HG03460 (cell line): ENCODE data around the gene PITX3.
"Not testable (repeated sequence)": the region's sequence is repeated elsewhere in the genome, so short reads cannot be mapped to it uniquely, and the experiment has no call there.

Source experiments
- ATAC-seq: cut with Tn5 transposase; IDR thresholded peaks from one replicate; pipeline ENCODE4 v1.9.1; 2021; ENCODE audit not compliant: unreplicated experiment

PITX3 gene

DNA sequence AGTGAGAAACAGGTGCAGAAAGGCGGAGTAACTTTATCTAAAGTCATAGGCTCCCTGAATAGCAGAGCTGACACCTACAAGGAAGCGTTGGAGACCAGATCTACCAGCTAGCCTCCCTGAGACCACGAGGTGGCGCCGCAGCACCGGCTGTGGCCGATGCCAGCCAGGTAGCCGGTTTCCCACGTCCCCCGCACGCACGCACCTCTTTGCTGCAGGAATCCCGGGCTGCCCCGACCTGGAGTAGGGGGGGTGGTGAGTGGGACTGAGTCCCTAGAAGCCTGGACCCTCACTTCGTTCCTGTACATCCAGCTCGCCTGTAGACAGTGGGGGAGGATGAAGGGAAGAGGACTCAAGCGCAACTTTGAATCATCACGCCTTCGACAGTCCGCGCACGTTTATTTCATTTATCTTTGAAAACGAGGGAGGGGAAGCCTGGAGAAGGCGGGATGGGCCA is 11.5 kb downstream of the PITX3 start:
- ATAC-seq: no peak

DNA sequence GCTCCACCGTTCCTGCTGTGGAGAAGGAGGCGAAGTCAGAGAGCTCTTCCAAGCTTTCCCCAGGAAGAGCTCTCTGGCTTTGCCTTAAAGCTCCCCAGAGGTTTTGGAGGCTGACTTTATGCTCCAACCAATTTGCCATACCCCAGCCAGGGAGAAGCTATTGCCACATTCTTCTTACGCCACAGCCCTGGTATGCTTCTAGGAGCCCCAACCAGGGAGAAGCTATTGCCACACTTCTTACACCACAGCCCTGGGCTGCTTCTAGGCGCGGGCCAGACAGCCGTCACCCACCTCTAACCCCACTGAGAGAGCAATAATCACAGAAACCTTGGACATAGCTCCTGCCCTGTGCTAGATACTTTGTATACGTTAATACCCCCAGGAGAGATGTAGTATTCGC is 14.3 kb downstream of the PITX3 start:
- no peak for ATAC-seq

GRCh38 chr10:102226542-102226870 is 14.8 kb downstream of the PITX3 start:
- no peak for ATAC-seq

DNA sequence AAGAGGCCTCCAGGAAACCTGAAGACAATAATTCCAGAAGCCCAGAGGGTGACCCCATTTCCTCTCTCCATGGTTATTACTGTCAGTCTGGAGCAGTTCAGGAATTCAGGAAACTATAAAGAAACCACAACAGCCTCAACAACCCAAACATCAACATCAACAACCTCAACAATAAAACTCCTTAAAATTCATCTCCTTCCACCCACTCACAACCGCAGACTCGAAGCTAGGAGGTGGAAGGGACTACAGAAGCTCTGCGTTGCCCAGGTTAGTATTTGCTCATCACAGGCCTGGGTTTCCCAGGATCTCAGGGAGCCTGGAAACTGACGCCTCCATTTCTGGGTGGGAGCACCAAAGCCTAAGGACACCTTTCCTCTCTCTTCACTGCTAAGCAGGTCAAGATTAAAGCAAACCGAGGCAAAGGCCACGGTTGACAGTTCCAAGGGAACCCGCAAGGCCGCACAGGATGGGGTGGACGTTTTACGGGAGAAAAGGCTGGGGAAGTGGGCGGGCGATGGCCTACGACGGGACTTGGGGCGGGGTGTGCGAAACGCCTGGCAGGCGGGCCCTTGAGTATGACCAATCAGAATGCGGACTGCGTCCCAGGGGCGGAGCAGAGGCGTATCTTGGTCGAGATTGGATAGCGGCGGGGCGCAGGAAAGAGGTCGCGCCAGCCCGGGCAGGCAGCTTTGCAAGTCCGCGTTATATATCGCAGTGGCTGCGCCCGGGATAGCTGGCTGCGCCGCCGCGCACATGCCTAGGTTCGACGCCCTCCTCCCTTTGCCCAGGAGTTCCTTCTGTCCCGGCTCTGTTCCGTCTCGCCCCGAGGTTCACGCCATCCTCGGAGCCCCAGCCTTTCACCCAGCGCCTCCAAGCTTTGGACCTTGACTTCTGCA is 15.4 kb downstream of the PITX3 start, which contains the start of gene ELOVL3:
ELOVL3 (plus strand) TSS at position 654 of the 896 bp plus-strand sequence. CDS start 250 bp downstream, outside the sequence.
- peak; percentile 86 for ATAC-seq

DNA sequence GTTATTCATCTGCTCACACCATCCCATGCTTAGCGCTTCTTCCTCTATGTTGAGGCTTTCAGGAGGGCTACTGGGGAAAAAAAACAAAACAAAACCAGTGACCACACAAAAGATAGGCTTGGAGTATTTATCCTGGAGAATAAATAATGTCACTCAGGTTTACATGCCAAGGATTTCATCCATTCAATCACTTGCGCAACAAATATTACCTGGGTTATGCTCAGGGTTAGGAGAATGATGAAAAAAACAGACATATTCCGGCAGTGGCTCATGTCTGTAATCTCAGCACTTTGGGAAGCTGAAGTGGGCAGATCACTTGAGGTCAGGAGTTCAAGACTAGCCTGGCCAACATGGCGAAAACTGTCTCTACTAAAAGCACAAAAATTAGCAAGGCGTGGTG is 18.5 kb downstream of the PITX3 start:
- no peak for ATAC-seq

GRCh38 chr10:102220612-102221011 is 20.7 kb downstream of the PITX3 start:
- no peak for ATAC-seq

- no peak for ATAC-seq
These were observed 21.9 kb downstream of the PITX3 start for GRCh38 chr10:102219370-102219769.

GRCh38 chr10:102213599-102213998 is 27.7 kb downstream of the PITX3 start:
- ATAC-seq: not testable (repeated sequence)

DNA sequence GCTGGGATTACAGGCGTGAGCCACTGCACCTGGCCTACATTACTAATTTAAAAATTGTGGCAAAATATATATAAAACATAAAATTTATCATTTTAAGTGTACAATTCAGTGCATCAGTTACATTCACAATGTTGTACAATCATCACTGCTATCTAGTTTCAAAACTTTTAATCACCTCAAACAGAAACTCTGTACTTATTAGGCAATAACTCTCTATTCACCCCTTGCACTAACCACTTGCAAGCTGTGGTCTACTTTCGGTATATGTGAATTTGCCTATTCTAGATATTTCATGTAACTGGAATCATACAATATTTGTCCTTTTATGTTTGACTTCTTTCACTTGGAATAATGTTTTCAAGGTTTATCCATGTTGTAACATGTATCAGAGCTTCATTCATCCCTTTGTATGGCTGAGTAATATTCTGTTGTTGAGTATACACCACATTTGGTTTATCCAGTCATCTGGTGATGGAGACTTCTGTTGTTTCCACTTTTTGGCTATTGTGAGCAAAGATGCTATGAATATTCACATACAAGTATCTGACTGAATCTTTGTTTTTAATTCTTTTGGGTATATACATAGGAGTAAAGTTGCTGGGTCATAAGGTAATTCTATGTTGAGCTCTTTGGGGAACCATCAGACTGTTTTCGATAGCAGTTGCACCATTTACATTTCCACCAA is 29.6 kb downstream of the PITX3 start:
- no peak for ATAC-seq

DNA sequence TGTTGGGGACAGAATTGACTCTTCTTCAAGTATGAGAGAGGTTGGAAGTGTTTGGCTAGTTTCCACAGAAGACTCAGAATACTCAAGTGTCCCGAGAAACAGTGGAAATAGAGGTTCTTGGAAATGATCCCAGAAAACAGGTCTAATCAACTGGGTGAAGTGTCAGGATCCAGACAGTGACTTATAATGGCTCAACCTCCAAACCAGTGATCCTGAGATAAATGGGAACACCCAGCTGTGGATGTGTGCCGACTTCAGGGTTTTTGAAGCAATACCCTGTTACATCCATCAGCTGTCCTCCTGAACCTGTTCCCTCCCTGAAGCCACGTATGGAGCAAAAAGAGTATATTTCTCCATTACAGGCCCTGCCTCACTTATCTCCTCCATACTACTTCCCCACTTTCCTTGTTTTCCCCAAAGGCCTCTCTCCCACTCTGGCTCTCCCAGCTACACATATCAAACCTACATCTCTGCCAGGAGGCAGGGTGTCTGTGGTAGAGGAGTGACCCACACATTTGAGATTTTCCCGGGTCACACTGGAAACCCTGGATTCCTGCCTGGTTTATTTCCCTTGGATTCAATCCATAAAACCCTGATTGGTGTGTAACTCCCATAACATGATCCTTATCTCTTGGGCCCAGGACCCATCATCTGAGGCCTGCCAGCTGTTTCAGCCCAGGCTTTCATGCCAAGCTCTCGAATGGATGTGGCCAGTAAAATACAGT is 32.8 kb downstream of the PITX3 start:
- no peak for ATAC-seq

- no peak for ATAC-seq
These were observed 38.9 kb downstream of the PITX3 start for GRCh38 chr10:102202386-102202785.

DNA sequence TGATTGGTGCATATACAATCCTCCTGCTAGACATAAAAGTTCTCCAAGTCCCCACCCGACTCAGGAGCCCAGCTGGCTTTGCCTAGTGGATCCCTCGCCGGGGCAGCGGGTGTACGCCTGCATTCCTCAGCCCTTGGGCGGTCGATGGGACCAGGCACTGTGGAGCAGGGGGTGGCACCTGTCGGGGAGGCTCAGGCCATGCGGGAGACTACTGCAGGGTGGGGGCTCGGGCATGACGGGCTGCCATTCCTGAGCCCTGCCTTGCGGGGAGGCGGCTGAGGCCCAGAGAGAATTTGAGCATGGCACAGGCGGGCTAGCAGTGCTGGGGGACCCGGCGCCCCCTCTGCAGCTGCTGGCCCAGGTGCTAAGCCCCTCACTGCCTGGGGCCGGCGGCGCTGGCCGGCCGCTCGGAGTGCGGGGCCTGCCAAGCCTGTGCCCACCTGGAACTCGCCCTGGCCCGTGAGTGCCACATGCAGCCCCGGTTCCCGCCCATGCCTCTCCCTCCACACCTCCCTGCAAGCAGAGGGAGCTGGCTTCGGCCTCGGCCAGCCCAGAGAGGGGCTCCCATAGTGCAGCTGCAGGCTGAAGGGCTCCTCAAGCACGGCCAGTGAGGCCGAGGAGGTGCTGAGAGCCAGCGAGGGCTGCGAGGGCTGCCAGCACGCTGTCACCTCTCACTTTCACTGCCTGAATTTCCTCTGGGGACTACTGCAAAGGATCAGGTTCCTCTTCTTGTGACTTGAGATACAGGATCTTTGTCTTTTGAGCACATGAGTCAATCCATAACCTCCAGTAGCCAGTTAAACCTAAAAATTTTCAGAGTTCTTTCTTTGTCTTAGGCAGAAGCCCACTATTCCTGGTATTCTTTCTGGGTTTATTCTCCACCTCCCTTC is 40.3 kb downstream of the PITX3 start:
- no peak for ATAC-seq

- ATAC-seq: no peak
These were observed 43.3 kb downstream of the PITX3 start for GRCh38 chr10:102198027-102198426.

- no peak for ATAC-seq
These were observed 44.4 kb downstream of the PITX3 start for GRCh38 chr10:102196893-102197292.

DNA sequence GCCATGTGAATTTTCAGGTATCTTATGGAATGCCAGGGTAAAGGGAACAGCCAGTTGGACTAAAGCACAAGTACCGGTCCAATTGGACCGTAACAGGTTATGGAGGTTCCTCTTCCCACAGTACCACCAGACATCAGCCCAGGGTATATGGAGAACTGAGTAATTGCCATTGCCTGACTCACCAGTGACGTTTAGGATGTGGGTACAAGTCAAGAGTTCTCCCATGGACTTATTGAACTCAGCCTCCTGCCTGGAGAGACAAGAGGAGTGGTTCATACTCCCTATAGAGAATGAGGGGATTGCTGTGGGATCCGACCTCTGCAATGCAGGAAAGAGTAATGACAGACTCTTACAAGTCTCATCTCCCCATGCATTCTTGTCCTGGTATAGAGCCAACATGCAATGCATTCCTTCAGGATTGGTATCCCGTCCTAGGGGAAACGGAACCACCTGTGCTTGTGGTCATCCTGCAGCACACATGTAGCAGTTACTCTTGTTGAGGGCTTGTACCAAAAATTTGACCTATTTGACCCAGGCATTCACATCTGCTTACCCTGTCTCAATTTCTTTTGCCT is 45.9 kb downstream of the PITX3 start:
- ATAC-seq: no peak

GRCh38 chr10:102191956-102192355 is 49.4 kb downstream of the PITX3 start:
- no peak for ATAC-seq

DNA sequence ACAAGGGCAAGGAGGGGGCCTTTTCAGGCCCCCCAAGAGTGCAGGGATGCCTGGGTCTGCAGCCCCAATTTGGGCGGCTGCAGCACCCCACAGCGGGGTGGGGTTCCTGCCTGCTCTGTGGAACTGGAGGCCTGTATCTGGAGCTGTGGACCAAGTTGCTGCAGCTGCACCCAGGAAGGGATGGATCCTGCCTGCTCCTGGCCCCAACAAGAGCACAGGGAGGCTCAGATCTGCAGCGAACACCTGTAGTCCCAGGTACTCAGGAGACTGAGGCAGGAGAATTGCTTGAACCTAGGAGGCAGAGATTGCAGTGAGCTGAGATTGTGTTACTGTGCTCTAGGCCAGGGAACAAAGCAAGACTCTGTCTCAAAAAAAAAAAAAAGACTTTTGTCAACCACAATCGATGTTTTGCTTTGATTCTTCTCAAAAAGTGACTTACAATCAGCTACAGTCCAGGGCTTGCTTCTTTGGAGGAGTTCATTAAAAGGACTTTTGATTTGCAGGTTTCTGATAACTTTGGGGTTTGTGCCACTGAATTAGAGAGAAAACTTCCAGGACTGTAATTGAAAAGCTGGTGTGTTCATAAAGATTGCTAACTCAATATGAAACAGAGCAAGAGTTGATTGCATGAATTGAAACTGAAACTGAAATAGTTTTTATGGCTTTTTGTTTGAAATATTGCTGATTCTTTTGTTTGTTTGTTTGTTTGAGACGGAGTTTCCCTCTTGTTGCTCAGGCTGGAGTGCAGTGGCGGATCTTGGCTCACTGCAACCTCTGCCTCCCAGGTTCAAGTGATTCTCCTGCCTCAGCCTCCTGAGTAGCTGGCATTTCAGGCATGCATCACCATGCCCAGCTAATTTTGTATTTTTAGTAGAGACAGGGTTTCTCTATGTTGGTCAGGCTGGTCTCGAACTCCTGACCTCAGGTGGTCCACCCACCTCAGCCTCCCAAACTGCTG is 52.1 kb downstream of the PITX3 start:
- ATAC-seq: not testable (repeated sequence)

GRCh38 chr10:102188298-102188940 is 52.9 kb downstream of the PITX3 start:
- no peak for ATAC-seq
